Measurements from ENCODE around the gene OIP5. TPM values are rescaled to one million over a fixed set of nuclear protein-coding genes. Genes with fewer than 3 reads are reported as not detected.
"Not testable (repeated sequence)": the region's sequence is repeated elsewhere in the genome, so short reads cannot be mapped to it uniquely, and the experiment has no call there.

The OIP5 gene
- total RNA-seq = under 1 TPM in 1 of 2 donors, not detected in 1; 0.56 TPM
- long read RNA-seq, donor 1, partial matches to known transcripts = 0 of 1 reads
- long read RNA-seq, donor 1, other reads (novel, unspliced or antisense) = 1 of 1 reads
- long read RNA-seq, donor 2, partial matches to known transcripts = 0 of 1 reads
- long read RNA-seq, donor 2, other reads (novel, unspliced or antisense) = 1 of 1 reads

DNA sequence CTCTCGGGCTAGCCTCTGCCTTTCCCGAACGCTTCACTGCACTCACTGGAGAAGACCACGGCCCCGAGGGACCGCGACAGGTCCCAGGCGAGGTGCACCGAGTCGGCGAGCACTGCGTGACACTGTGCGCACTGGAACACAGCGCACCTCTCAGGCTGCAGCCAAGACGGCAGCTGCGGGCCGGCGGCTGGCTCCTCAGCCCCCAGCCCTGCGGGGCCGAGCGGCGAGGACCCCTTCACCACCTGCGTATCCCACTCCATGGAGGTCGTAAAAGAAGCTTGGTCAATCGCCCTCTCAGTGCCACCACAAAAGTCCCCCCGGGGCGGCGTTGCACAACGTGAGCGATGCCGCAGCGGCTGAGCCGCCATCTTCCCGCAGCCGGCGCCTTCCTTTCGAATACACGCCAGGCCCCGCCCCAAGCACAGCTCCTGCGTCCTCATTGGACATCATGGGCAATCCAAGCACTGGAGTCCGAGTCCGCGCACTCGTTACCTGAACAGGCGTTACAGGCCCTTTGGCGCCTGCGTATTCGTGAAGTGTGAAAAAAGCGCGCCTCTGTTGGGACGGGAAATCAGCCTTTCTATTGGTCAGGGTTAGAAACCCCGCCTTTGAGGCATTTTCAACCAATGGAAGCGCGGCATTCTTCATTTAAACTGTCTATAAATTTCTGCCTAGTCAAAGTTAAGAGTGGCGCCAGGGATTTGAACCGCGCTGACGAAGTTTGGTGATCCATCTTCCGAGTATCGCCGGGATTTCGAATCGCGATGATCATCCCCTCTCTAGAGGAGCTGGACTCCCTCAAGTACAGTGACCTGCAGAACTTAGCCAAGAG is at the start of gene OIP5, which contains the start of gene NUSAP1:
Gene OIP5 (minus strand): TSS at position 398 of the 832 bp plus-strand sequence. CDS start 30 bp downstream, at position 368.
Gene NUSAP1 (plus strand): TSS at position 688 of the 832 bp plus-strand sequence. CDS start 77 bp downstream, at position 765.
- intact Hi-C loops (cut with DNase I) = no loop called here
- peak; percentile 99 for DNase-seq (ENCODE audit: low spot score)

DNA sequence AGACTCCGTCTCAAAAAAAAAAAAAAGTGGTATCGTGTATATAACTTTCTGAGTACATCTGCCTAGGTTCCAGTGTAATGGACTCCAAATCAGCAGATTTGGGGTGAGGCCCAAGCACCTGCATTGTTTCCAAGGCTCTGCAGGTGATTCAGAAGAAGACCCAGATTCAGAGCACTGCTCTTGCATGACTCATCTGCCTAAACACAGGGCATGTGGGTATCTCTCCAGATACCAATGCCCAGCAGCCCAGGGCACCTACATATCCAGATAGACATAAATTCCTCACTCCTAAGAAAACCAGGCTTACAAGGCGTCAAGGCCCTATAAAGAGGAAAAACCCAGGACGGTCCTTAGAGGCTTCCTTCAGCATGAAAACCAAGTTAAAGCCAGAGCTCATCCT is 45.6 kb upstream of the OIP5 start:
- intact Hi-C loops (cut with DNase I) = no loop called here
- no peak for DNase-seq (ENCODE audit: low spot score)

DNA sequence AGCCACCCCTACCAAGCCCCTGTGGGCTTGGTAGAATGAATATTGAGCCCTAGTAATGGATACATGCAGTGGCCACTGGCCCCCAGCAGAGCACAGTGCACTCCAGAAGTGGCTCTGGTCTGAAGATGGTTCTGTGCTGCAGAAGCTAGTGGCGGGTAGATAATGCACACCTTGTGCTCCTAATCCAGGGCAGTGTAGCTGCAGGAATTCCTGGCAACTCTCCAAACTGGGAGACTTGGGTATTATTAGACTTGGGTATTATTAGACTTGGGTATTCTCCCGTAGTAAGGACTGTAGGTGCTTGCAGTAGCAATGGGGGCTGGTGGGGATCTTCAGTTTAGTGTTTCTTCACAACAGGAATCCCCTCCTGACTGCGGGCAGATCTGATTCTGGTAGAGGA is 35.0 kb upstream of the OIP5 start:
- DNase-seq (ENCODE audit: low spot score) = no peak
- intact Hi-C loops (cut with DNase I) = no loop called here

DNA sequence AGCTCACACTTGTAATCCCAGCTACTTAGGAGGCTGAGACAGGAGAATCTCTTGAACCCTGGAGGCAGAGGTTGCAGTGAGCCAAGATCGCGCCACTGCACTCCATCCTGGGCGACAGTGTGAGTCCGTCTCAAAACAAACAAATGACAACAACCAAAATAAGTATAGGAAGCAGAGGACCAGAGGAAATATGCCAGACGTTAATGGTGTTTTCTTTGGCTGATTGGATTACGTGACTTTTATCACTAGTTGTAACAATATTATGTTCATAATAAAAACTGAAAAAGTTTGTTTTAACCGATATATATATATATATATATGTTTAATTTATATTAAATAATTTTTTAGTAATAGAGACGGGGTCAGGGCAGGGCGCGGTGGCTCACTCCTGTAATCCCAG is 22.0 kb upstream of the OIP5 start:
- intact Hi-C loops (cut with DNase I) = no loop called here
- DNase-seq (ENCODE audit: low spot score) = no peak

DNA sequence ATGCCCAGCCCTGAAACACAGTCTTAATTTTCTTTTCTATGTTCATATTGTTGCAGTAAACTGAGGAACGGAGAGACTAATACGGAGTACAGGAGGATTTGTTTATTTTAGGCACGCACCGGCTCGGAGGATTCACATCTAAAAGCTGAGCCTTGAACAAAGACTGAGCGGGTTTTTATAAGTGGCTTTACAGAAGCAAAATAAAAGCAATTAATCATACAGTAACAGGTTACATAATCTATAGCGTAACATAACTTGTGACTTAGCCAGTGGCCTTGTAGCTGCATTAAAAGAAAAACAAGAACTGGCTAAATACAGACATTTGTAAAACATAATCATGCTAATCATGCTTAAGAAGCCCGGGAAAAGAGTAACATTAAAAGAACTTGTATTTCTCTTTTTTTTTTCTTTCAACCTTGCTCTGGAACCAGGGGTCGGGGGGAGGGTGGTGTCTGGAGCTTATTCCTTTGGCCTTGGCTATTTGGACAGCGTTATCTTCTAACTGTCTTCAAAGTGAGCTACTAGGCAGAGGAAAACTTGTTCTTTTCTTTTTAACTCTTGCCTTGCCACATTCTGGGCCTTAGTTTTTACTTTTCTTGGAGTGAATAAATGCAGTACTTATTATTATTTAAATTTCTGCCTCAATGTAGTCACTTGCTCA is 17.8 kb upstream of the OIP5 start:
- intact Hi-C loops (cut with DNase I) = no loop called here
- DNase-seq (ENCODE audit: low spot score) = no peak

DNA sequence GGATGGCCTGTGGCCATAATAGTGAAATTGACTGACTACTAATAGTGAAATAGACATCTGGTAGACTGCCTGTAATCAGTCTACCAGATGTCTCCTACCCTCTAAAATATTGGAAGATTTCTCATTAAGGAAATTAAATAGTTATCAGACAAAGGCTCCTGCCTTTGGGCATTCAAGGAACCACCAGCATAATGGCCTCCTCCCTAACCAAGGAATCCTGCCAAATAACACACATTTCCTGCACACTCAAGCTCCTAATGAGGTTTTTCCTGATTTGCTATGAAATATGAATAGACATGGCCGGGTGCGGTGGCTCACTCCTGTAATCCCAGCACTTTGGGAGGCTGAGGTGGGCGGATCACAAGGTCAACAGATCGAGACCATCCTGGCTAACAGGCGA is 14.8 kb upstream of the OIP5 start:
- intact Hi-C loops (cut with DNase I) = no loop called here
- DNase-seq (ENCODE audit: low spot score) = no peak

DNA sequence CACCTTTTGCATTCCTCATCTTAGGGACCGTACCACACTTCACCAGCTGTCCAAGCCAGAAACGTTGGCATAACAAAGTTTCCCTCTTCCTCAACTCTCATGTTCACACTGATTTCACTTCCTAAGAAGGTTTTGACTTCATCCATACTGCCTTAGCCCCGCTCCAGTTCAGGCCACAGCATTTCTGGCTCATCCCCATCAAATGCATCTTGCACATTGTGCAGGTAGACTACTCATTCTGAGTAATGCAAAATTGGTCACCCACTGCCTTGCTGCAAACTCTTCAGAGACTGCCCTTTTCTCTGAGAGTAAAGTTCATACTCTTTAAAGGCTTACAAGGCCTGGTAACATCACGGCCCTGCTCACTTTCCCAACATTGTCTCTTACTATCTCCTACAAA is 9.1 kb upstream of the OIP5 start:
- intact Hi-C loops (cut with DNase I) = no loop called here

DNA sequence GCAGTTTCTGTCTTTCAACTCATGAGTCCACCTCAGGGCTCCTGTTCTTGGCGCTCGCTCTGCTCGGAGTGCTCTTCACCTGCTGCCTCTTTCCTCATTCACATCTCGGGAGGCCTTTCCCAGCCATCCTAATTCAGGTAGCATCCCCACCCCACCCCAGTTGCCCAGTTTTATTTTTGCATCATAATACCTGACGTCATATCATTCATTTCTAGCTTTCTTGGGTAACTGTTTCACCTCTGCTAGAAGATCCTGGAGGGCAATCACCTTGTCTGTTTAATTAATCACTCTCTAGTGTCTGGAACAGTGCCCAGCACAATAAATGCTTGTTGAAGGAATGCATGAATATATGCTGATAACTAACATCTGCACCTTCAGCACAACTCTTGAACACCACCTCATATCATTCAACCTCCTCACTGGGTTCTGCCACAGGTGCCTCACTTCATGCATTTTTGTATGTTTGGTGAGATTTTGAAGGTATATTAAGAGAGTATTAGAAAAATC is 7.9 kb upstream of the OIP5 start:
- DNase-seq (ENCODE audit: low spot score) = no peak
- intact Hi-C loops (cut with DNase I) = no loop called here

More for the DNA sequence above, 9.1 kb upstream of the OIP5 start:
- no peak for DNase-seq (ENCODE audit: low spot score)

DNA sequence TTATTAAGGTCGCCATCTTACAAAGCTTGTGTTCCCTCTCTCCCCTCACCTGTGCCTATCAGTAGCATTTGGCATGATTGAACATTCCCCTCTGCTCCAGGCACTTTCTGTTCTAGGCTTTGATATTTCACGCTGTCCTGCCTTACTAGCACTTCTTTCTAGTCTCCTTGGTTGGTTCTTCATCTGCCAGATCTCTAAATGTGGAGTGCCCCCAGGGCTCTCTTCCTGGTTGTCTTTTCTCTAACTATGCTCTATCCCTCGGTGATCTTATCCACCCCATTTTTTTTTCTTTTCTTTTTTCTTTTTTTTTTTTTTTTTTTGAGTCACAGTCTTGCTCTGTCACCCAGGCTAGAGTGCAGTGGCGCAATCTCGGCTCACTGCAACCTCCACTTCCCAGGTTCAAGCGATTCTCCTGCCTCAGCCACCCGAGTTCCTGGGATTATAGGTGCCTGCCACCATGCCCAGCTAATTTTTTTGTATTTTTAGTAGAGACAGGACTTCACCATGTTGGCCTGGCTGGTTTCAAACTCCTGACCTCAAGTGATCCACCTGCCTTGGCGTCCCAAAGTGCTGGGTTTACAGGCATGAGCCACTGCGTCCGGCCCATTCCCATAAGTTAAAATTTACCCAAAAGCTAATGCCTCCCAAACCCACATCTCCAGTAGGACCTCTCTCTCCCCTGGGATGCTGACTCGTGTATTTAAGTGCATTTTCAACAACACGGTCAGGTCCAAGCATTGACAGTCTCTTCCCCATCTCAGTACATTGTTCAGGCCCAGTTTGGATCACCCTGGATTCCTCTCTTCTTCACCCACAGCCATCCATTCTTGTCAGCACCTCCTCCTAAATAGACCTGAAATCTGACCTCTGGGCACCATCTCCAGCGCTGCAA is 5.5 kb upstream of the OIP5 start:
- intact Hi-C loops (cut with DNase I) = no loop called here
- DNase-seq (ENCODE audit: low spot score) = no peak

DNA sequence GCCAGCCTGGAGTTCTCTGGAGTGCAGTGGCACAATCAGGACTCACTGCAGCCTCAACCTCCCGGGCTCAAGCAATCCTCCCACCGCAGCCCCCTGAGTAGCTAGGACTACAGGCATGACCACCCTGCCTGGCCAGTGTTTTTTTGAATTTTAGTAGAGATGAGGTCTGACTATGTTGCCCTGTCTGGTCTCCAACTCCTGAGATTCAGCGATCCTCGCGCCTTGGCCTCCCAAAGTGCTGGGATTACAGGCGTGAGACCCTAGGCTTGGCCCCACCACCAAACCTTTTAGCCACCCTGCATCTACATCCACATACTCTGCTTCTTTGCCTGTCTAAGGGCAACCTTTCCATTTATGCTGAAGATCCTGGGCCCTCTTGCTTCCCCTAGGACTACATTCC is 4.7 kb upstream of the OIP5 start:
- intact Hi-C loops (cut with DNase I) = no loop called here

DNA sequence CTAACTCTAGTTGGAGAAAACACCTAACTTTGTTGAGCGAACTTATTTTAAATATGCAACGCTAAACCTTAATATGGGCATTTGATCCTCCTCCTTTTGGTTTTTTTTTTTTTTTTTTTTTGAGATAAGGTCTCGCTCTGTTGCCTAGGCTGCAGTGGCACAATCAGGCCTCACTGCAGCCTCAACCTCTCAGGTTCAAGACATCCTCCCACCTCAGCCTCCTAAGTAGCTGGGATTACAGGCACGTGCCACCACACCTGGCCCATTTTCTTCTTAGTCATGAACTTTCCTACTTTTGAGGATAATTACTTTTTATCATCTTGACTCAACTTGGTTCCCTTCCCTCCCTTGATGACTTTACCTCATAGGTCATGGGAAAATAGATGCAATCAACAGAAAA is 4.2 kb upstream of the OIP5 start:
- no peak for DNase-seq (ENCODE audit: low spot score)
- intact Hi-C loops (cut with DNase I) = no loop called here

More for the DNA sequence above, 4.7 kb upstream of the OIP5 start:
- no peak for DNase-seq (ENCODE audit: low spot score)

DNA sequence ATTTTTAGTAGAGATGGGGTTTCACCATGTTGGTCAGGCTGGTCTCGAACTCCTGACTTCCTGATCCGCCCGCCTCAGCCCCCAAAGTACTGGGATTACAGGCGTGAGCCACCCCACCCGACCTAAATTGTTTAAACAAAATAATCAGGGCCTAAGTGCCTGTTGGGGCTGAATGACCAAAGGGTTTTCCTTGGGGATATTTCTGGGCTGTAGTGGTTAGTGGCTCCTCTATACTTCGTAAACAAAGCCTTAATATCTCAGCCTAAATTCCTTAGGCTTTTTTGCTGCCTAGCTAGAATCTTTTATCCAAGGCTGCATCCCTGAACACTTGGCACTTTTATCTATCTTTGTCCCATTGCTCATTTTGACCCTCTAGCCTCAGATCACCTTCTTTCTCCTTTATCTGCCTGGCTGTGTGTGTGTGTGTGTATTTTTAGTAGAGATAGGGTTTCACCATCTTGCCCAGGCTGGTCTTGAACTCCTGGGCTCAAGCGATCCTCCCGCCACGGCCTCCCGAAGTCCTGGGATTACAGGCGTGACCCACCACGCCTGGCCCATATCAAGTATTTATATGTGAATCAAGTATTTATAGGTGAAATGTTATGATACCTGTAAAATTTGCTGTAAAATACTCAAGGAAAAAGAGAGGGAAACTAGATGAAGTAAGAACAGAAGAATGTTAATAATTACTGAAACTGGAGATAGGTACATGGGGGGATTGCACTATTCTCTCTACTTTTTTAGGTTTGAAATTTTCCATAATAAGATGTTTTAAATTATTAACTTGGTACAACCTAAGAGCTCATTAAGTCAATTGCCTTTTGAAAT is 2.1 kb upstream of the OIP5 start:
- no peak for DNase-seq (ENCODE audit: low spot score)
- intact Hi-C loops (cut with DNase I) = no loop called here

DNA sequence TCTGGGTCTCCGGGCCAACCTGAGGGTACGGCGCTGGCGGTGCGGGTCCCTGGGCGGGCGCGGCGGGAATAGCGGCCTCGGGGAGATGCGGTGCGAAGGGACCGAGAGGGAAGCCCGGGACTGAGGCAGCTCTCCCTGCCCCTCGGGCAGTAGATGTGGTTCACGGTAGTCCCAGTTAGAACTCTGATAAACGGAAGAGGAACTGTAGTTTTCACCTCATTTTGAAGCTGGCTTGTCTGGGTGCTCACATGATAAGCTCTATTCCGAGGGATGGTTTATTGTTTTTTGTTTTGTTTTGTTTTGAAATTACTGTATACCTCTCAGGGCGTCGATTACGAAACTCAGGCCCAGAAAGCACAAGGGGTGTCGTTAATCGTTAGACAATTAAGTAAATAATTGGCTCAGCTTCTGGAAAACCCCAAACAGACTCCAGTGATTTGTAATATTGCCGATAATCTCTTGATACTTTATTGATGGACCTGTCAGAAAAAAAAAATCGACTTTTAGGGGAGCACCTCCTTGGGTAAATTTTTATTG is 703 bp upstream of the OIP5 start:
- DNase-seq (ENCODE audit: low spot score) = no peak
- intact Hi-C loops (cut with DNase I) = no loop called here

DNA sequence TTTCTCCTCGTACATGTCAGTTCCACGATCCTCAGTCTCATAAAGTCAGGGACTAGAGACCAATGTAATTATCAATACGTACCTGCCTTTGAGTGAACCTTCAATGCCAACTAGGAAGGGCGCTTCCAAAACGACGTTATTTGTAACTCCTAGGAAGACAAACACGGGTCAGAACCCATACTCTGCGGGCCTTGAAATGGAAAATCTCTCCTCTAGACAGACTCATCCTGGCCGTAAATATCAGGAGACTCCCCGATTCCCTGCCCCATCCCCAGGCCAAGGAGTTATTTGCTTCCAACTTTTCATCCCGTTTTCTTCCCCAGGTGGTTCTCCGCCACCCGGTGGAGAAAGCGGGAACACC is 578 bp downstream of the OIP5 start:
- intact Hi-C loops (cut with DNase I) = no loop called here
- no peak for DNase-seq (ENCODE audit: low spot score)

DNA sequence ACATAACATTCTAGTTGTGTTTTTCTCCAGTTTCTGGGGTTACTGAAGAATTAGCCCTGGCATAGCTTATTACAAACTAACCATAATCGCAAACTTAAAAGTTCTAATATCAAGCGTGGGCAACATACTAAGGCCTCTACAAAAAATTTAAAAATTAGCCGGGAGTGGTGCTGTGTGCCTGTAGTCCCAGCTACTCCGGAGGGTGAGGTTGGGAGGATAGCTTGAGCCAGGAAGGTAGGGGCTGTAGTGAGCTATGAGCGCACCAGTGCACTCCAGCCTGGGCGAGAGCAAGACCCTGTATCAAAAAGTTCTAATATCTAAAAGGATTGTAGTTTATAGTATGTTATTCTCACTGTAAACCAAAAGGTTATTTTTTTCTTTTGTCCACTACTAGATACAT is 1.1 kb downstream of the OIP5 start:
- intact Hi-C loops (cut with DNase I) = no loop called here
- peak; percentile 20 for DNase-seq (ENCODE audit: low spot score)

DNA sequence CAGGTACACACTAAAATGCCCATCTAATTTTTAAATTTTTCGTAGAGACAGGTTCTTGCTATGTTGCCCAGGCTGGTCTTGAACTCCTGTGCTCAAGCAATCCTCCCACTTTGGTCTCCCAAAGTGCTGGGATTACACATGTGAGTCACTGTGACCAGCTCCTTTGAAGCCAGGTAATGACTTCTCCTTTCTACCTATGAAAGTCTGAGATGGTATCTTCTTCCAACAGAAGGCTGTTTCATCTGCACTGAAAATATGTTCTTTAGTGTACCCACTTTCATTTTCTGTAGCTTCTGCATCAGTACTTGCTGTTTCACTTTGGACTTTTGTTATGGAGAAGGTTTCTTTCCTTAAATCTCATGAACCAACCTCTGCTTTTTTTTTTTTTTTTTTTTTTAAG is 8.8 kb downstream of the OIP5 start:
- peak; percentile 7 for DNase-seq (ENCODE audit: low spot score)
- intact Hi-C loops (cut with DNase I) = no loop called here

DNA sequence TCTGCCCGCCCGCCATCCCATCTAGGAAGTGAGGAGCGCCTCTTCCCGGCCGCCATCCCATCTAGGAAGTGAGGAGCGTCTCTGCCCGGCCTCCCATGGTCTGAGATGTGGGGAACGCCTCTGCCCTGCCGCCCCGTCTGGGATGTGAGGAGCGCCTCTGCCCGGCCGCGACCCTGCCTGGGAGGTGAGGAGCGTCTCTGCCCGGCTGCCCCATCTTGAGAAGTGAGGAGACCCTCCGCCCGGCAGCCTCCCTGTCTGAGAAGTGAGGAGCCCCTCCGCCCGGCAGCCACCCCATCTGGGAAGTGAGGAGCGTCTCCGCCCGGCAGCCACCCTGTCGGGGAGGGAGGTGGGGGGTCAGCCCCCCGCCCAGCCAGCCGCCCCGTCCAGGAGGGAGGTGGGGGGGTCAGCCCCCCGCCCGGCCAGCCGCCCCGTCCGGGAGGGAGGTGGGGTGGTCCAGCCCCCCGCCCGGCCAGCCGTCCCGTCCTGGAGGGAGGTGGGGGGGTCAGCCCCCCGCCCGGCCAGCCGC is 11.5 kb downstream of the OIP5 start:
- DNase-seq (ENCODE audit: low spot score); intact Hi-C loops (cut with DNase I): not testable (repeated sequence)

Measured in posterior vena cava (tissue), 2 donors.